HG02763 (cell line): ENCODE data around the gene SEC24B.
"Not testable (repeated sequence)": the region's sequence is repeated elsewhere in the genome, so short reads cannot be mapped to it uniquely, and the experiment has no call there.

Experiments used
- ATAC-seq: cut with Tn5 transposase; IDR thresholded peaks from one replicate; pipeline ENCODE4 v1.9.1; 2021; ENCODE audit warnings: mild to moderate bottlenecking, moderate library complexity; ENCODE audit not compliant: unreplicated experiment

SEC24B gene

GRCh38 chr4:109574931-109575804 is 141.6 kb downstream of the SEC24B start:
- no peak for ATAC-seq

- no peak for ATAC-seq
Measured at GRCh38 chr4:109576462-109576861, 142.8 kb downstream of the SEC24B start.

DNA sequence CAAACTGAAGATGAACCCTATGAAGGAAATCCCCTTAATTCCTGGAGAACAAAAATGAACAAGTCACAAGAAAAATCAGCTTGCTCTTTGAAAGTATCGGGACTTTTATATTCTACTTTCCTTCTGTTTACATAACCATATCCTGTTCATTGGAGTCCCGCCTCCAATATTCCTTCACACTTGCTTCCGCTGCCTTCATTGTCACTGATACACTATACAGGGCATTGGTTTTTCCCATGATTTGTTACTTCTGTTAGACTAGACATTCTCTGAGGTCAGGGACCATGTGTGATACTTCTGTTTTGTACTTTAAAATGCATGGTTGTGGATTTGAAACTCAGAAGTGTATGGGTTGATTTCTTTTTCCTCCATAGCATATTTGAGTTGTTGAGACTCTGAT is 145.2 kb downstream of the SEC24B start:
- ATAC-seq = no peak

DNA sequence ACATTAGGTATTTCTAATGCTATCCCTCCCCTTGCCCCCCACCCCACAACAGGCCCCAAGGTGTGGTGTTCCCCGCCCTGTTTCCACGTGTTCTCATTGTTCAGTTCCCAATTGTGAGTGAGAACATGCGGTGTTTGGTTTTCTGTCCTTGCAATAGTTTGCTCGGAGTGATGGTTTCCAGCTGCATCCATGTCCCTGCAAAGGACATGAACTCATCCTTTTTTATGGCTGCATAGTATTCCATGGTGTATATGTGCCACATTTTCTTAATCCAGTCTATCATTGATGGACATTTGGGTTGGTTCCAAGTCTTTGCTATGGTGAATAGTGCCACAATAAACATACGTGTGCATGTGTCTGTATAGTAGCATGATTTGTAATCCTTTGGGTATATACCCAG is 146.4 kb downstream of the SEC24B start:
- not testable (repeated sequence) for ATAC-seq

GRCh38 chr4:109588176-109588575 is 154.6 kb downstream of the SEC24B start:
- ATAC-seq = peak; percentile 99

GRCh38 chr4:109589119-109589518 is 155.5 kb downstream of the SEC24B start:
- ATAC-seq = no peak

GRCh38 chr4:109589605-109590004 is 156.0 kb downstream of the SEC24B start:
- no peak for ATAC-seq
